Bone marrow (tissue), 2 donors: ENCODE results near the gene EYS.
A peak's percentile ranks its signal among the peaks of the same experiment; 100 is the strongest.
"Not testable (repeated sequence)": the region's sequence is repeated elsewhere in the genome, so short reads cannot be mapped to it uniquely, and the experiment has no call there.

Experiments used
- DNase-seq, 2 donors: peaks; one replicate each; lab custom pipeline; 2025; lab: John Stamatoyannopoulos, UW

The EYS gene

GRCh38 chr6:65088575-65088974, 618.5 kb downstream of the EYS start:
- DNase-seq = no peak

DNA sequence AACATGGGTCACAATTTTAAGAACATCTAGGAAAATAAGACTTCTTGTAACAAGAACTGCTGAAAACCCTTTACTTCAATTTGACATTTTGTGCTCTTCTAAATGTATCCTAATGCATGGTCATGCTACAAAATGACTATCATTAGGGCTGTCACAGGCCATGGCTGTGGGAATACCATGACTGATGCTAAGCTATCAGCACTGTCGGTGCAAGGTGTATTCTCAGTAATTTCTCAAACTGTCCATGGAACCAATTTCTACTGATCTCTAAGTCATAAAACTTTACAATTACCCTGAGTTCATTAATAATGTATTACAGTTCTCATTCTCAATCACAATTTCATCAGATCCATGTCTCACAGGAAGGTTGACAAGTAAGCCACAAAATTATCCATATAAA, 625.3 kb downstream of the EYS start:
- DNase-seq = no peak

- peak in 1 of 2 donors; percentile 5 for DNase-seq
Observed at GRCh38 chr6:65075705-65076230, 631.3 kb downstream of the EYS start.

GRCh38 chr6:65072500-65072899, 634.5 kb downstream of the EYS start:
- no peak for DNase-seq

DNA sequence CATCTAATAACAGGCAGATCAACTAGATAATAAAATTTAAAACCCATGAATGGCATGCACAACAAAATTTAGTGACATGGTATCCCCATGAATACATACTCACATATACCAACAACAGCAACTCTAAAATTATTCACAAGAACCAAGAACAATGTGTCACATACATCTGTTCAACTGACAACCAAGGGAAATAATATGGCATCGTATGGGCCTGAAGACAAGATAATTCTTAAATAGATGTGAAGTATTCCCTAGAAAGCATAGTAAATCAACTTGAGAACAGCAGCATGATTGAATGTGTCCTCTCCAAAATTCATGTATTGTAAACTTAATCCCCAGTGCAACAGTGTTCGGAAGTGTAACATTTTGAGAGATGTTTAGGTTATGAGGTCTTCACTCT, 635.5 kb downstream of the EYS start:
- no peak for DNase-seq

GRCh38 chr6:65064844-65065243, 642.2 kb downstream of the EYS start:
- DNase-seq = no peak

GRCh38 chr6:65059568-65059967, 647.5 kb downstream of the EYS start:
- no peak for DNase-seq

DNA sequence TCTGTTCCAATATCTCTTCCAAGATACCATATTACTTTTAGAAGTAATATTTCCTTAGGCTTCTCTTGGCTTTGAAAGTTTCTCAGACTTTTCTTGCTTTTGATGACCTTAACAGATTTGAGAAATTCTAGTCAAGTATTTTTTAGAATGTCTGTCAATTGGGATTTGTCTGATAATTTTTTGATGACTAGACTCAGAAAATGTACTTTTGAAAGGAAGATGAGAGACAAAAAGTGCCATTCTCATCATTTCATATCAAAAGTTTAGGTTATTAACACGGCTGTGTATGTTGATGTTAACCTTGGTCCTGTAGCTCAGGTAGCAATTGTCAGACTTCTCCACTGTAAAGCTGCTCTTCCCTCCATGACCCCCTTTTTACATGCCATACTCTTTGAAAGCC, 651.5 kb downstream of the EYS start:
- no peak for DNase-seq

DNA sequence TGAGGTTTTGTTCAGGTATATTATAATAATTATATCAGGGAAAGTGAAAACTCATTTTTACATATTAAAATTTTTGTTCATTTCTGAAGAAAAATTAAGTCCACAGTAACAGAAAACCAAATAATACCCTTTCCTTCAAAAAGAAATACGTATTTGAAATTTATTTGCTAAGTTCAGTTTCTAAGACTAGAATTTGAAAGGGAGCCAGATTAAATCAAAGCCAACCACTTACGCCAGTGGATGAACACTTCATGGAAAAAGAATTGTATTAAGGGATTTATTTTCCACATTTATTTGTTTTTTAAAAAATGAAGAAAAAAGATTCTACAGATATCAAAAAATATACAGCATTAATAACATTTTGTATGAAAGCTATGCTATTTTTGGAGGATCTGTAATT, 654.4 kb downstream of the EYS start:
- no peak for DNase-seq

DNA sequence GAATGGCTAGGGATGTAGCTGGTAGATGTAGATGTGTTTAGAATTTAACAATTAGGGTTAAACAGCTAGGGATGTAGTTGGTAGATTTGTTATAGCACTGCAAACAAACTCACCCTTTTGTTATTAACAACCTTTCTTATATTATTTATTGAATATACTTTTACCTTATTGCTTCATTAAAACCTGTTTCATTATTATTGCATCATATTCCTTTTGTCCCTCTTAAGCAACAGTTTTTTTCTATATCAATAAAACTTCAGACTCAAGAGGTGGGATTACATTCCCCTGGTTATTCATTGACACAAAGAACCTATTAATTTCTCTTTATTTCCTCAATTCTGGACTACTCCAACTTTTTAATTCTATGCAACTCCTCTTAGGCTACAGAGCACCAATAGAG, 661.2 kb downstream of the EYS start:
- no peak for DNase-seq

DNA sequence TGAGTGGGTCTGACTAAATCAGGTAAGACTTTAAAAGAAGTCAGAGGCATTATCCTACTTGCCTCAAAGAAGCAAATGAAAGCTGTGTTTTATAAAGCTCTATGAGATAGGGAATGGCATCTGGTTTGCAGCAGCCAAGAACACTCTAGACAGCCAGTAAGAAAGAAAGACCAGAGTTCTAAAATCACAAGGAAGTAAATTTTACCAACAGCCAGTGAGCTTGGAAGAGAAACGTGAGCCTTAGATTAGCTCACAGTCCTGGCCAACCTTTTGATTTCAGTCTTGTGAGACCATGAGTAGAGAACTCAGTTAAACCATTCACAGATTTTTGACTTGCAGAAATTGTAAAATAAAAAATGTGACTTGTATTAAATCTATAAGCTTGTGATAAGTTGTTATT, 693.0 kb downstream of the EYS start:
- no peak for DNase-seq

DNA sequence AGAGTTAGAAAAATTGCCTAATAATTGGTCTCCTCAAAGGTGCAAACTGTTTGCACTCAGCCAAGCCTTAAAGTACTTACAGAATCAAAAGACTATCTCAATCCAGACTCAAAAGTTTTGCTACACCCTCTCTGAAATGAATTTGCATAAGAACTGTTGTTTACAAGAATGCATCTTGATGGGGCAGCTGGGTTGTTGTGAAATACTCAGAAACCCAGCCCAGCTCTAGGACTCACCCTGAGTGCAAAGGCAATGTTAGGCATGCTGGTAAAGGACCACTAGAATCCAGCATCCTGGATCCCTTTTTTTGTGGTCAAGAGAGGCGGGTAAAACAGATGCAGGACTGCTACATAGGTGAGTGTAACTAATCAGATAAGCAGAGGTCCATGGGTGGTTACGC, 700.2 kb downstream of the EYS start:
- DNase-seq = no peak

DNA sequence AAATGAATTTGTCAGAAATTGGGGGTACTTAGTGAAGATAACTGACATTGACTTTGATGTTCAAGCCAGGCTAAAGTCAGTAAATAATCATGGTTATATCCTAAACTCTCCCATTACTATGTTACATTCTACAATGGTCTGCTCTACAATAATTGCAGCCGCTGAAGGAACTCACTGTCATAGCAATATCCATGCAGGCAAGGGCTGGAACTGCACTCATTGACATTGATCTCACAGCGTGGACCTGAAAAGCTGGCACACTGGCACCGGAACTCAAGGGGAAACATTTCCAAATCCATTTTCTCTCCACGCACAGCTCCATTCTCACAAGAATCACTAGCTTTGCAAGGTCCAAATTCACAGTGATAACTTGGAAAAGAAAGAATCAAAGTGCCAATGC, 702.7 kb downstream of the EYS start:
- no peak for DNase-seq

- not testable (repeated sequence) for DNase-seq
Observed at GRCh38 chr6:65002882-65003281, 704.1 kb downstream of the EYS start.

- DNase-seq = no peak
Observed at GRCh38 chr6:65000815-65001214, 706.2 kb downstream of the EYS start.

GRCh38 chr6:64998204-64998603, 708.8 kb downstream of the EYS start:
- no peak for DNase-seq

DNA sequence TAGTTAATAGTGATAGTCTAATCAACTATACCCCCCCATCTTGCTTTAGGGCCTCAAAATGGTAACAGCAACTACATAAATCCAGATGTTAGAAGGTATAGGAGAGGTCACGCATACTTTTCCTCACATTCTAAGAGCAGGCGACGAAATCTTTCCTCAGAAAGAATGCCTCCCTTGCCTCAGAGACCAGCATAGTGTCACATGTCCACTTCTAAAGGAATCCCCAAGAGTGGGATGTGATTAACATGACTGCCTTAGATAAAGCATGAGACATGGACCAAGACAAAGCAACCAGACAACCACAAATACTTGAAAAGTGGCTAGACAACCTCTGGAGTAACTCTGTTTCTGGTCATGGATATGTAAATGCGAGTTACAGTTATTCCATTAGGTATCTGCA, 710.7 kb downstream of the EYS start:
- DNase-seq = no peak

DNA sequence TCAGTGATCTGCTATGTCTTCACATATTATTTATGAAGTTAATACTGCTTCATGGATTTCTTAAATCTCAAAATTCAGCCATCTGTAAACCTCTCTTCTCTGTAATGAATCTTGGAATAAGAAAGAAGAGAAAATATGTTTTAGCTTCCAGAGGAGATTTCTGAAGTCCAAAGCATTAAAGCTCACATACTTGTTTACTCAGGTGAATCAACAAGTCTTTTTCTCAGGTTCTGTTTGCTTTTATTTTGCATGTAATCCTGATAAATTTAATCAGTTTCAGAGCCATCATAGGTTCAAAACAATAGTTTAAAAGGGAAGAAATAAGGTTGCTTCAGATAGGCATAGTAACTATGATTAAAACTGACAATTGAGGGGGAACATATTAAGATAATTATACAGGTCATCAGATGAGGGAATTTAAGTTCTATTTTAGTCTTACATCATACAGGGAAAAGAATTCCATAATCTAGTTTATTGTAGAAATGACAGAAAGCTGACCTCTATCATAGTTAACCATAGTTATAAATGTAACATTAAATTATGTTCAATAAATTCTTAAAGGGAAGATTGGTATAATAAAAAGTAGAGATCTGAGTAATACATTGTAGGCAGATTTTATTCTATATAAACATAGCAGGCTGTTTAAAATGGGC, 716.2 kb downstream of the EYS start:
- DNase-seq = no peak

- no peak for DNase-seq
Observed at GRCh38 chr6:64988148-64988547, 718.9 kb downstream of the EYS start.

DNA sequence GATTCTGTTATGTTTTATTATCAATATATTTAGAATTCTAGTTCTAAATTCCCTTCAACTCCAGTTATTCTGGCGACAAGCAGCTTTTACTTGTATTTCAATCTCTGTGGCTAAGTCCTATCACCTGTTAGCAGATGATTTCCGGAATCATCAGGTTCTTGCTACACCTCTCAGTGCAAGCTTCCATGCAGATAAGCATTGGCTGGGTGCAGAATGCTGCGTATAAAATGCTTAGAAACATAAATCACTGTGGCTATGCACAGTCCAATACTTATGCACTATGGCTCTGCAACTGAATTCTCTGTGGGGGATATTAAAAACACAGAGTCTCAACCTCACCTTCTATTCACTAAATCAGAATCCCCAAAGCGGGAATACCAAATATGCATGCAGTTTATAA, 720.0 kb downstream of the EYS start:
- no peak for DNase-seq

DNA sequence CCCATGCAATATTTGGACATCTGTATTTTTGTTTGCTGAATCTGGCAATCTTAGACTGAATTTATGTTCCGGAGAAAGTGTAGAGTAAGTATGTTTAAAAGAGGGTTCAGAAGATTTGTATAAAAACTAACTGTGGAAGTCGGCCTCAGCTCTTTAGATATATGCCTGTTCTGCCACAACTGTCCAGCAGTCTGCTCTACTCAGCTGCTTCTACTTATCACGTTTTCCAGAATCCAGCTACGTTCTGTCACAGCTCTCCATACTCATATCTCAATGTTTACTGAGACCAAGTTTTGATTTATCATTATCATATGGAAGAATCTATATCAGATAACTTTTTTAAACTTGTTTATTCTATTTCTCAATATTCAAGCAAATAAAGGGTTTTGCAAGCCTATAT, 721.3 kb downstream of the EYS start:
- no peak for DNase-seq

DNA sequence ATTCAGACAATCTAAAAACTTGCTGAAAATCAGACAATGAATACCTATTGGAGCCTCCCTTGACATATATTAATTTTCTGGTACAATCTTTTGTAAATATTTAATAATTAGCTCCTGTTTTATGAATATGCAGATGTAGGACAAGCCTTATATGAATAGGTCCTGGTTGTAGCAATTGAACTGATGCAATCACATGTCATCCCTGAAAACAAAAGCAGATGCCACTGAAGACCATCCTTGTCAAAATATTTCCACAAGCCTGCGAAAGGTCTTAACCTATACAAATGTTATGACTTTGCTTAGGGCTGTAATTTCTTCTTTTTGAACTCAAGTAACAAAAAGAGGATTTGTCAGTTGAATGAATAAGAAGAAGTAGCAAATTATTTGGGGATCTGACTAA, 722.1 kb downstream of the EYS start:
- DNase-seq = no peak

GRCh38 chr6:64983089-64983488, 723.9 kb downstream of the EYS start:
- DNase-seq = no peak

DNA sequence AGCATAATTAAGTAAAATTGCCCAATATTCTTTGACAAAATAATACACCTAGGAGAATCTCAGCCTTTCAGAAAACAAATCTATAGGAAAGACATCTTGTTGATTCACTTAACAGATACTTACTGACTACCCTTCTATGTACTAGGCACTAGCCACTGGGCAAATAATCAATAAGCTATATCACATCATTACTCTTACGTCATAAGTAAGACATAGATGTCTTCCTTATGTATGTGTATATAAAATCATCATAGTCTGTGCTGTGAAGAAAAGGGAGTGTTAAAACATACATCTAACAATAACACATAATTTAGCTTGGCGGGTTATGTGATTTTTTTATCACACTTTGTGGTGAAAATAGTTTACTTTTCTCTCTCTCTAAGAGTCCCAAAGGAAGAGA, 733.9 kb downstream of the EYS start:
- DNase-seq = no peak
